BLaER1 treated with 17β-estradiol and CSF1 and Interleukin-3, amounts not matched to agents 10 nM and 100 nM (cell line): ENCODE results near the gene SIMC1.

Experiments
- H3K27ac ChIP-seq, 11 experiments: shearing (Covaris generic); formaldehyde crosslinking; 2 replicates each; pipeline ENCODE4 v1.8.1; 2022
- H3K27me3 ChIP-seq, 11 experiments: shearing (Covaris generic); formaldehyde crosslinking; 2 replicates each; pipeline ENCODE4 v1.8.1; 2022
- H3K36me3 ChIP-seq, 11 experiments: shearing (Covaris generic); formaldehyde crosslinking; 2 replicates each; pipeline ENCODE4 v1.8.1; 2022
- H3K4me1 ChIP-seq, 10 experiments: shearing (Covaris generic); formaldehyde crosslinking; 2 replicates each; pipeline ENCODE4 v1.8.1; 2022
- H3K4me2 ChIP-seq, 11 experiments: shearing (Covaris generic); formaldehyde crosslinking; 2 replicates each; pipeline ENCODE4 v1.8.1; 2022
- H3K4me3 ChIP-seq, 10 experiments: shearing (Covaris generic); formaldehyde crosslinking; 2 replicates each; pipeline ENCODE4 v1.8.1; 2022
- H3K9ac ChIP-seq, 11 experiments: shearing (Covaris generic); formaldehyde crosslinking; 2 replicates each; pipeline ENCODE4 v1.8.1; 2022
- H3K9me3 ChIP-seq, 11 experiments: shearing (Covaris generic); formaldehyde crosslinking; replicated peaks in 1 of 11; 2 replicates each; pipeline ENCODE4 v1.8.1; 2022
- H4K20me1 ChIP-seq, 11 experiments: shearing (Covaris generic); formaldehyde crosslinking; 2 replicates each; pipeline ENCODE4 v1.8.1; 2022
- Cebpa-rat ChIP-seq, 11 experiments: shearing (Covaris generic); IDR thresholded peaks; 2 replicates each; pipeline ENCODE4 v1.8.1; 2022

Gene SIMC1

DNA sequence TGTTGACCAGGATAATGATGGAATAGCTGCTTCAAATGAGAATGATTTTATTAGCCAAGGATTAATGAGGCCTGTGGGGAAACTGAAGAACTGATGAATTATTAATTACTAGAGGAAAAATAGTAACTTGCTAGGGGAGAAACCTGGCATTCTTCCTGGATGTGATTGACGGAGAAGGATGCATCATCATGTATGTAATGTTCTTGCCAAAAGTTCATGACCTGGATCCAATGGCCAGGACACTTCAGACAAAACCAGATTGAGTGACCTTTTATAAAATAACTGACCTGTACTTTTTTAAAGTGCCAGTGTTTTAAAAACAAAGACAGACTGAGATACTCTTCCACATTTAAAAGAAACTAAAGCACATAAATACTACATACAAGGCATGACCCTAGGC is 99.7 kb downstream of the SIMC1 start:
- Histone ChIP-seq H3K4me3 (no peak overlapping the region), H3K27me3 (no peaks in the 10 kb centered on the region), H3K27ac (no peak overlapping the region), H4K20me1 (no peaks in the 10 kb centered on the region; a peak in 1 of 22 replicates), H3K9me3 (peaks cover 14 to 19% (median 16%) of the 10 kb centered on the region in 11 experiments), H3K9ac (no peak overlapping the region), H3K4me1 (no peaks in the 10 kb centered on the region), H3K4me2 (no peak overlapping the region), H3K36me3 (peaks cover 57 to 100% (median 88%) of the 10 kb centered on the region in 11 experiments)
- TF ChIP-seq Cebpa-rat (IDR thresholded peaks at IDR 0.05) = no peak

DNA sequence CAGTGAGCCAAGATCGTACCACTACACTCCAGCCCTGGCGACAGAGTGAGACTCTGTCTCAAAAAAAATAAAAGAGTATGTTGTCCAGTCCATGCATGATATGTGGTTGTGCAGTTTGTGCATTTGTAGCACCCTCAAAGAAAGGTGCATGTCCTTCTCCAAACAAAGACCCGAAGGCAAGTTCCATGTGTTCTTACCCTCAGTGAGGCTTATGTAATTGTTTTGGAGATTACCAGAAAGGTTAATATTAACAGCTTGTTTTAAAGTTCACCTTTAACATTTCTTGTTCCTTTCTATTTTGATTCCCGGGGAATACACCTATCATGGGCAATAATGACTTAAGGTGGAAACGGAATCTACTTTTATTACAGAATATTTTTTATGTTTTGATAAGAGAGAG is 101.1 kb downstream of the SIMC1 start:
- Histone ChIP-seq H3K27ac (no peak overlapping the region), H3K27me3 (no peaks in the 10 kb centered on the region), H3K9me3 (peaks cover 3 to 5% (median 3%) of the 10 kb centered on the region in 11 experiments; a peak in 20 of 22 replicates), H3K4me2 (no peak overlapping the region), H3K4me3 (no peak overlapping the region), H3K4me1 (no peaks in the 10 kb centered on the region), H3K36me3 (peaks cover 49 to 99% (median 85%) of the 10 kb centered on the region in 11 experiments), H3K9ac (no peak overlapping the region), H4K20me1 (no peaks in the 10 kb centered on the region; a peak in 1 of 22 replicates)
- TF ChIP-seq Cebpa-rat (IDR thresholded peaks at IDR 0.05) = no peak

DNA sequence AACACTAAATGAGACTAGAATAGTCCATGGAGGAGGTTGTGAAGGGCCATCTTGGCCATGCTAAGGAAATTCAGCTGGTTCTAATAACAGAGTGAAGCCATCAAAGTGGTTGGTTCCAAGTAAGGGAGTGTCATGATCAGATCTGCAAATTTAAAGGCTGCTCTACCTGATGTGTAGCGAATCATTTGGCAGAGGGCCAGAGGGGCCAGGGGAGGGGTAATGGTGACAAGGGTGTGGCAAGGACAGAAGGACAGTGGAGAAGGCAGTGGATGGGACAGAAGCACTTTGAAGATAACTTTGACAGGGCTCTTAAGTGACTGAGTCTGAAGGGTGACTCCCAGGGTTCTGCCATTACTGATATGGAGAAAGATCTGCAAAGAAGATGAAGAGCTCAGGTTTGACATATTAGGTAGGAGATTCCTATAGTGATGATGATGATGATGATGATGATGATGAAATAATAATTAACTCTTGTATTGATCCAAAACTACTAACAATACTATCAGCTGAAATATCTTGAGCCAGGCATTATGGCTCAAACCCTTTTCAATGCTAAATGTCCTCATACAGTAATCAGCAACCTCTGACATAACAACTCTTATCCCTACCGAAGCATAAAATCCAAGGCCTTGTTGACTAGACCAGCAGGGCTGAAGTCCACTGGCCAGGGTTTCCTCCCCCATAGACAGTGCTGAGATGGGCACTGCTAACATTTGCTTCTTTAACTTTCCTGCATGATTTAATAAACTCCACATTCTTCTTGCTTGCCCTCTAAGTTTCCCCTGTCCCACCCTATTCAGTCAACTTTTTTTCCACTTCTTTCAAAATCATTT is 103.3 kb downstream of the SIMC1 start:
- Histone ChIP-seq H3K36me3 (peaks cover 62 to 100% (median 87%) of the 10 kb centered on the region in 11 experiments), H3K4me3 (no peak overlapping the region), H3K27ac (no peak overlapping the region), H3K9me3 (no peaks in the 10 kb centered on the region), H3K4me1 (no peaks in the 10 kb centered on the region), H3K4me2 (no peak overlapping the region), H4K20me1 (peaks cover 0 to 7% (median 0%) of the 10 kb centered on the region in 11 experiments; a peak in 6 of 22 replicates), H3K9ac (no peak overlapping the region), H3K27me3 (no peaks in the 10 kb centered on the region)
- TF ChIP-seq Cebpa-rat (IDR thresholded peaks at IDR 0.05) = no peak

DNA sequence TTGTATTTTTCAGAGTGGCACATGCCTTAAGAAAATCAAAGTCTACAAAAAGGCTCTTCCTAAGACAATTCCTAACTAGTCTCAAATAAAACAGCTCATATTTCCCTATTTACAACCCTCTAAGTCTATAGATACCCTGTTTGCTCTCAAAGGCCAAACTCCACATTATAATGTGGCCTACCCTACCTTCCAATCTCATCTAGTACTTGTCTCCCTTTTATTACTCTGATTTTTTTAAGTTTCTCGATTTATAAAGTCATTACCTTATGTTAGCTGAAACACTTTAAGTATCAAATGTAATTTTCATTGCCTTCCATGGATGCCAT is 103.9 kb downstream of the SIMC1 start:
- H3K9ac ChIP-seq = no peak overlapping the region
- H3K27me3 ChIP-seq = no peaks in the 10 kb centered on the region
- H3K36me3 ChIP-seq = peaks cover 62 to 100% (median 87%) of the 10 kb centered on the region in 11 experiments

DNA sequence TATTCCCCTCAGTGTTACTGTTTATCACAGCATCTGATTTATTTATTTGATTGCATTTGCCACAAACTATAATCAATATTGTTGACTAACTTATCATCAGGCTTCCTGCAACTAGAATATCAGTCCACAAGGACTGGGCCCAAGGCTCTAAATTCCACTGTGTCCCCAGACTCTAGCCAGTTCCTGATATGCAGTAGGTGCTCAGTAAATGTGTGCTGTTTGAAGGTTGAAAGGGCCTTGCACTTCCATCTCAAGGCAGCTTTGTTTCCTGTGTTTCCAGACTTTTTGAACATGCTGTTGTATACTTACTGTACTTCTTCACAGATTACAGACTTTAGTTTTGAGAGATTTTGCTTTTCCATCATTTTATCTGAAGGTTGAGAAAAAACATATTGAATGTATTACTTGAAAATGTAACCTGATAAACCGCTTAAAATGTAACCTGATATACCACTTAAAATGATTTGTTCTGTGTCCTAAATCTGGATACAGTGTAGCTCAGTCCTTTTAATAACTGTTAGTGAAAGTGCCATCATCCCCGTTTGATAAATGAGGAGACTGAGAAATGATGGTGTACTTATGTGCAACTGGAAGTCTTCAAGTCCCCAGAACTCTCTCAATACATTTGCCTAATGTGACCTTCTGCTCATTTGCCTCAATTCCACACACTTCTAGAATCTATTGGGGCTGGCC is 104.7 kb downstream of the SIMC1 start:
- no peak overlapping the region for H3K27ac ChIP-seq
- no peak overlapping the region for H3K4me3 ChIP-seq
- no peak for TF ChIP-seq Cebpa-rat (IDR thresholded peaks at IDR 0.05)
- H4K20me1 ChIP-seq = peaks cover 0 to 16% (median 0%) of the 10 kb centered on the region in 11 experiments; a peak in 8 of 22 replicates
- no peaks in the 10 kb centered on the region for H3K27me3 ChIP-seq
- H3K4me2 ChIP-seq = no peak overlapping the region
- peaks cover 62 to 100% (median 87%) of the 10 kb centered on the region in 11 experiments for H3K36me3 ChIP-seq
- no peak overlapping the region for H3K9ac ChIP-seq
- H3K4me1 ChIP-seq = no peaks in the 10 kb centered on the region
- no peaks in the 10 kb centered on the region for H3K9me3 ChIP-seq

More for the DNA sequence above, 103.9 kb downstream of the SIMC1 start:
- Histone ChIP-seq H3K4me2 (no peak overlapping the region), H3K27ac (no peak overlapping the region), H4K20me1 (peaks cover 0 to 10% (median 0%) of the 10 kb centered on the region in 11 experiments; a peak in 6 of 22 replicates), H3K4me3 (no peak overlapping the region), H3K4me1 (no peaks in the 10 kb centered on the region), H3K9me3 (no peaks in the 10 kb centered on the region)
- TF ChIP-seq Cebpa-rat (IDR thresholded peaks at IDR 0.05) = no peak

DNA sequence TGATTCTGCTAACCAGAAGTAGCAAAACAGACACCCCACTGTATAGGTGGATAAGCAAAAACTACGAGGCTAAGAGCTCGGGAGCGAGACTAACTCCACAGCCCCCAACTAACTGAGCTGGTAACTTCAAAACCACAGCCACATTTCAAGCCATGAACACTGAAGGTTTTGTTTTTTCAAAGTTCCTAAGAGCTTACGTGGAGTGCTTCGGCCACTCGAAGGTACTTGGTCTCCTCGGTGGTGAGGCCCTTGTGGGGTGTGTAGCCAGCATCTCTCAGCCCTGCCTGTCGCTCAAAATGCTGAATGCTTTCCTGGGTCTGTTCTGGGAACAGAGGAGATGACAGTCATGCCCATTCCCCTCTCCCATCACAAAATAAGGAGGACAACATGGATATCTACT is 112.2 kb downstream of the SIMC1 start:
- no peak for TF ChIP-seq Cebpa-rat (IDR thresholded peaks at IDR 0.05)
- peaks cover 99 to 100% (median 100%) of the 10 kb centered on the region in 11 experiments for H3K36me3 ChIP-seq

DNA sequence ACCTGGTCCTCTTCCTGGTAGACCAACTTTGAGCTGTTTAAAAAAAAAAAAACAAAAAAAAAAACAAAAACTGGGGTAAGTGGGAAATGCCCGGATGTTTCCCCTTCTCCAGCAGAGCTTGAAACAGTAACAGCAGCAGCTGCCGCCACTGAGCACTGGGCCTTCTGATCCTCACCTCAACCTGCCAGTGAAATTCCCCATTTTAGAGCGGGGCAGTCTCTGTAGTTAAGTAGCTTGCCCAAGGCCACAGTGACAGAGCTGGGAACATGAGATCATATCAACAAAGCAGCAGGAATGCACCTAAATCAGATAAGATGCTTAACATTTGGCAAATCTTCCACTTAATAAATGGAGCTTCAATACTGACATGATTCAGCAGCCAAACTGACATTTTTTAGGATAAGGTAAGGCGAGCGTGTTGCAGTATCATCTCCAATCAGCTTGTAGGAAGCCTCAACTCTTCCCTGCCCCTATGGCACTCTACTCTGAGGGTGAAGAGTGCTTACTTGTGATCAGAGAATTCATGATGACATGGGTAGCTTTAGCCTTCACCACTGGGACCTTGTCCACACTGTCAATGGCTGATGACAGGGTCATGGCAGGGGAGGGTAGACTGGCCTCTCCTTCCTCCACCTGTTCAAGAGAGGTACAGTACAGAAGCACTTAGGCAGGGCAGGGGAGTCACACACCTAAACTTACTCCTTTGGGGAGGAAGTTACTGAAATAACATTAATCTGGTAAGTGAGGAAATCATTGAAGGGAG is 114.1 kb downstream of the SIMC1 start:
- Histone ChIP-seq H4K20me1 (peaks cover 78 to 100% (median 88%) of the 10 kb centered on the region in 11 experiments), H3K4me1 (no peaks in the 10 kb centered on the region), H3K27me3 (no peaks in the 10 kb centered on the region), H3K9ac (no peak overlapping the region), H3K4me3 (no peak overlapping the region), H3K36me3 (peaks cover 99 to 100% (median 100%) of the 10 kb centered on the region in 11 experiments), H3K9me3 (no peaks in the 10 kb centered on the region), H3K4me2 (no peak overlapping the region), H3K27ac (no peak overlapping the region)
- TF ChIP-seq Cebpa-rat (IDR thresholded peaks at IDR 0.05) = no peak

More for the DNA sequence above, 112.2 kb downstream of the SIMC1 start:
- Histone ChIP-seq H3K27ac (no peak overlapping the region), H3K4me2 (no peak overlapping the region), H3K4me3 (no peak overlapping the region), H3K9me3 (no peaks in the 10 kb centered on the region), H3K27me3 (no peaks in the 10 kb centered on the region), H3K9ac (no peak overlapping the region), H3K4me1 (no peaks in the 10 kb centered on the region), H4K20me1 (peaks cover 60 to 91% (median 70%) of the 10 kb centered on the region in 11 experiments)

DNA sequence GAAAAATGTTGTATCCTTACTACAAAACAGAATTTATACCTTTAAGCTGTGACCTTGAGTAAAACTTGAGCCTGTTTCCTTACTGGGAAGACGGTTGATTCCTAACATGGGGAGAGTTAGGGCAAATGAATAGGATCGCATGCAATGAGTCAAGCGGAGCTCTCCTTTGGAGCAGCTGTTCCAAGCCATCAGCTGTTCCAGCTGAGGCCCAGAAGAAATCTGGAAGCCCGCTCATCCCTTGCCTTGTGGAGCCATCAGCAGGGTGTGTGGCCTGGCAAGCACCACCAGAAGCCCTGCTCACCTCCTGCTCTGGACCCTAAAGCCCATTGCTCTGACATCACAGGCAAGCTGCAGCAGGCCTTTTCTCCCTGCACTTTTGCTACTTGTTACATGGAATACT is 115.3 kb downstream of the SIMC1 start:
- no peak for TF ChIP-seq Cebpa-rat (IDR thresholded peaks at IDR 0.05)
- Histone ChIP-seq H3K4me3 (no peak overlapping the region), H3K27me3 (no peaks in the 10 kb centered on the region), H3K4me1 (peaks cover 0 to 5% (median 0%) of the 10 kb centered on the region in 10 experiments; a peak in 2 of 20 replicates), H4K20me1 (peaks cover 78 to 100% (median 97%) of the 10 kb centered on the region in 11 experiments), H3K4me2 (no peak overlapping the region), H3K9ac (no peak overlapping the region), H3K9me3 (no peaks in the 10 kb centered on the region), H3K27ac (no peak overlapping the region), H3K36me3 (peaks cover 98 to 100% (median 100%) of the 10 kb centered on the region in 11 experiments)
